H1 (cell line): Measurements from ENCODE around the gene FEZF1. TPM values are rescaled to one million over a fixed set of nuclear protein-coding genes. Genes with fewer than 3 reads are reported as not detected.

Experiments used
- BCL11A ChIP-seq, 2 experiments: IDR thresholded peaks; one replicate each; pipeline ENCODE4 v1.6.1; 2011; ENCODE audit warnings: low read depth in 2 of 2, low read length in 2 of 2, mild to moderate bottlenecking in 2 of 2
- EGR1 ChIP-seq: IDR thresholded peaks from 2 replicates; pipeline ENCODE4 v1.6.1; 2011; ENCODE audit warnings: low read depth, low read length, borderline replicate concordance
- GTF2F1 ChIP-seq: IDR thresholded peaks from 2 replicates; pipeline ENCODE4 v1.6.1; 2012; ENCODE audit warnings: low read depth, low read length, improper control_type of control experiment, borderline replicate concordance
- RBBP5 ChIP-seq: IDR thresholded peaks from 2 replicates; pipeline ENCODE4 v1.7.1; 2012; ENCODE audit warnings: low read depth, mild to moderate bottlenecking, inconsistent platforms, low read length, moderate library complexity, borderline replicate concordance
- RNF2 ChIP-seq: fragments of 200-900, 300-1000 bp; sonication (generic); IDR thresholded peaks from 2 replicates; pipeline ENCODE4 v1.7.1; 2016; ENCODE audit warnings: borderline replicate concordance, low read depth, mild to moderate bottlenecking, antibody characterized with exemption, low read length; ENCODE audit not compliant: poor library complexity, severe bottlenecking; ENCODE audit errors: missing control alignments
- SP2 ChIP-seq: IDR thresholded peaks from 2 replicates; pipeline ENCODE4 v1.6.1; 2012; ENCODE audit warnings: mild to moderate bottlenecking, low read length, inconsistent platforms
- SP4 ChIP-seq: IDR thresholded peaks from 2 replicates; pipeline ENCODE4 v1.6.1; 2012; ENCODE audit warnings: low read length, inconsistent platforms
- YY1 ChIP-seq: IDR thresholded peaks from 2 replicates; pipeline ENCODE4 v1.6.1; 2011; ENCODE audit warnings: low read depth, mild to moderate bottlenecking, low read length
- polyA plus RNA-seq, 7 experiments: library from polyadenylated mRNA; depleted of rRNA in 3 of 7; stranded (reverse) in 5 of 7; unstranded in 2 of 7; fragments of >200 nt in 5 of 7; fragments of 200-250 nt in 2 of 7; gene quantifications; 1 replicate in 5 of 7; 2 replicates in 1 of 7; 4 replicates in 1 of 7; pipeline versions ENCODE4 v1.2.1 to v1.2.3, GENCODE V29; 2011 to 2013; ENCODE audit warnings: missing spikeins in 2 of 7, mixed read lengths in 2 of 7
- total RNA-seq: library from RNA; stranded (reverse); fragmentation: NEBNext Ultra II Directional; extraction: Animal tissue kit (Norgen Biotek cat#: 25700); gene quantifications from 2 replicates; pipeline ENCODE4 v1.2.1, GENCODE V29; 2021
- TF ChIP-seq, protein P1 (sequence below): IDR thresholded peaks from 2 replicates; pipeline ENCODE4 v1.6.1; 2012; ENCODE audit warnings: inconsistent platforms
- TF ChIP-seq, protein P2 (sequence below): IDR thresholded peaks from 2 replicates; pipeline ENCODE4 v1.6.1; 2012; ENCODE audit warnings: low read length, inconsistent platforms

FEZF1 gene
- total and polyA plus RNA-seq, 2 of the 8 experiments (the other 6 are each of a cell fraction or from before 2014, with no cell fraction given): 10.6 to 15.7 TPM

DNA sequence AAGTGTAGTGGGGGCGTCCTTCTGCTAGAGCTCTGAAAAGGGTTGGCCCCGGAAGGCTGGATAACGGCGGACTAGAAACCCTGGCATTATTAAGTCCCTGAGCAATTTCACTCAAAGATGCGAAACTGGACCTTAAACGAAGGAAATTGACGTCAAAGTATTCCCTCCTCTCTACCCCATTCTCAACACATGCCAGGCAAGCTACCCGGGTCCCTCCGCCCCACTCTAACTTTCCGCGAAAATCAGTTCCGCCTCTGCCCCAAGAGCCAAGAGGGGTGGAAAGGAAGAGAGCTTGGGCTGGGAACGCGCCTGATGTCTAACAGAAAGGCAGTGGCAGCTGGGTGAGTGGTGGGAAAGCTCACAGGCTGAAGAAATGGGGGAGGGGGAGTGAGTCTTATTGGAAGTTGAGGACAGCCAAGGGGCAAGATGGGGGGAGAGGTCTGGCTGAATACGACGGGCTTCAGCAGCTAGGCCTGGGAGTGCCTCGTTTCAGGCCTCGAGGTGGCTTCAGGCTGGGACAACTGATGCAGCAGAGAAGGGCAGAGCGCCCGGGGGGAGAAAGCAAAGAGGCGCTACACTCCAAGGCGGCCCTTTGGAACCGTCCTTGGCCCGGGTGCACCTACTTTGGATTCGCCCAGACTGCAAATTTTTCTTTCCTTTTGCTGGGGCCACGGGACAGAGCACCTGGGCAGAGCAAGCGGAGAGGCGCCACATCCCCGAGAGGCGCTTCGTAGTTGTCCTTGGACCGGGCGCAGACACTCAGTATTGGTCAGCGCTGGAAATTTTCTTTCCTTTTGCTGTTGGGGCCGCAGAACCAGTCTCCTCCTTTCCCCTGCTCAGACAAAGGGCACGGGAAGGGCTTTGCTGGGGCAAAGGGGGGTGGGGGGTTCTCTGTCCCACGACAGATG, 2.0 kb upstream of the FEZF1 start (continued):
- TF ChIP-seq, protein P1, sequence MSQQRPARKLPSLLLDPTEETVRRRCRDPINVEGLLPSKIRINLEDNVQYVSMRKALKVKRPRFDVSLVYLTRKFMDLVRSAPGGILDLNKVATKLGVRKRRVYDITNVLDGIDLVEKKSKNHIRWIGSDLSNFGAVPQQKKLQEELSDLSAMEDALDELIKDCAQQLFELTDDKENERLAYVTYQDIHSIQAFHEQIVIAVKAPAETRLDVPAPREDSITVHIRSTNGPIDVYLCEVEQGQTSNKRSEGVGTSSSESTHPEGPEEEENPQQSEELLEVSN: peak; percentile 91; the same call in 1 of the 2 replicates
- no peak for TF ChIP-seq SP2
- TF ChIP-seq RNF2: peak; percentile 23
- no peak; the same call in 1 of the 2 replicates for TF ChIP-seq YY1
- TF ChIP-seq RBBP5: peak; percentile 98
- TF ChIP-seq EGR1: peak; percentile 63; the same call in 1 of the 2 replicates
- TF ChIP-seq, protein P2, sequence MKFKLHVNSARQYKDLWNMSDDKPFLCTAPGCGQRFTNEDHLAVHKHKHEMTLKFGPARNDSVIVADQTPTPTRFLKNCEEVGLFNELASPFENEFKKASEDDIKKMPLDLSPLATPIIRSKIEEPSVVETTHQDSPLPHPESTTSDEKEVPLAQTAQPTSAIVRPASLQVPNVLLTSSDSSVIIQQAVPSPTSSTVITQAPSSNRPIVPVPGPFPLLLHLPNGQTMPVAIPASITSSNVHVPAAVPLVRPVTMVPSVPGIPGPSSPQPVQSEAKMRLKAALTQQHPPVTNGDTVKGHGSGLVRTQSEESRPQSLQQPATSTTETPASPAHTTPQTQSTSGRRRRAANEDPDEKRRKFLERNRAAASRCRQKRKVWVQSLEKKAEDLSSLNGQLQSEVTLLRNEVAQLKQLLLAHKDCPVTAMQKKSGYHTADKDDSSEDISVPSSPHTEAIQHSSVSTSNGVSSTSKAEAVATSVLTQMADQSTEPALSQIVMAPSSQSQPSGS: no peak
- no peak for TF ChIP-seq SP4
- no peak for TF ChIP-seq GTF2F1
- TF ChIP-seq BCL11A (IDR thresholded peaks at IDR 0.05; ENCODE audit: low read depth in 2 of 2, low read length in 2 of 2): no peak
- TF ChIP-seq, all 59 proteins: peak for 16
